Measurements from ENCODE around the gene EXT2. TPM values are rescaled to one million over a fixed set of nuclear protein-coding genes. Genes with fewer than 3 reads are reported as not detected.

Gene EXT2
- total RNA-seq, 1 experiment from 2014 or later, result 42.9 TPM

- Mint-ChIP-seq H3K27me3 (ENCODE audit: low read depth) (peaks cover 7% of the 10 kb centered on the region), H3K9me3 (no peaks in the 10 kb centered on the region), H3K4me1 (peaks cover 3 to 11% of the 10 kb centered on the region in 2 experiments; a peak in 3 of 4 replicates), H3K4me3 (no peak overlapping the region), H3K36me3 (ENCODE audit: insufficient read depth in 1 of 3, low read depth in 3 of 3) (no peaks in the 10 kb centered on the region), H3K27ac (no peak overlapping the region)
- no peak for DNase-seq
- no peaks in the 10 kb centered on the region for H4K20me1 ChIP-seq (ENCODE audit: control insufficient read depth, insufficient read depth, insufficient read length)
- H3K9ac ChIP-seq (ENCODE audit: extremely low read depth, insufficient read length, low read length), result no peak overlapping the region
- no peak overlapping the region for H4K5ac ChIP-seq (ENCODE audit: insufficient read length, low read depth, low read length)
- no peak overlapping the region for H3K23ac ChIP-seq (ENCODE audit: insufficient read length, low read depth, low read length)
- no peaks in the 10 kb centered on the region for H3K4me1 ChIP-seq (ENCODE audit: insufficient read depth, low read length)
- no peak overlapping the region for H4K91ac ChIP-seq (ENCODE audit: insufficient read length, low read depth, low read length)
- H3K27ac ChIP-seq (ENCODE audit: insufficient read length, low read depth, low read length), result no peak overlapping the region
- H2BK5ac ChIP-seq (ENCODE audit: insufficient read length, low read length), result no peak overlapping the region
- H2BK12ac ChIP-seq (ENCODE audit: insufficient read length, low read depth, low read length), result no peak overlapping the region
- no peak for TF ChIP-seq CTCF (conservative IDR thresholded peaks at IDR 0.05)
- H2AFZ ChIP-seq (ENCODE audit: low read length), result no peak overlapping the region
- no peak overlapping the region for H3T11ph ChIP-seq (ENCODE audit: low read length)
- no peak overlapping the region for H2BK120ac ChIP-seq (ENCODE audit: low read depth, low read length, poor library complexity, severe bottlenecking)
- no peak overlapping the region for H2AK5ac ChIP-seq (ENCODE audit: insufficient read length, low read length)
- H3K79me2 ChIP-seq (ENCODE audit: insufficient read depth, low read length), result no peaks in the 10 kb centered on the region
- H3K14ac ChIP-seq (ENCODE audit: insufficient read depth, low read length), result no peak overlapping the region; the same call in 1 of the 2 replicates
- no peak overlapping the region for H3K56ac ChIP-seq (ENCODE audit: insufficient read length, low read depth, low read length)
- H3K4me2 ChIP-seq (ENCODE audit: insufficient read depth, insufficient read length, low read length), result no peak overlapping the region
- no peaks in the 10 kb centered on the region for H3K79me1 ChIP-seq (ENCODE audit: insufficient read depth, low read depth, low read length, poor library complexity, severe bottlenecking)
- H4K8ac ChIP-seq (replicated peaks; ENCODE audit: insufficient read length, low read depth, low read length), result no peak overlapping the region
- WGBS (ENCODE audit: extremely low coverage, insufficient read length, low lambda C conversion rate), result no CpG with 5 or more reads among the region's 20 CpGs
- no peak overlapping the region for H3K4ac ChIP-seq (ENCODE audit: low read depth, low read length)
- H3K23me2 ChIP-seq (ENCODE audit: insufficient read length, low read depth, low read length, poor library complexity, severe bottlenecking), result no peaks in the 10 kb centered on the region
- no peaks in the 10 kb centered on the region for H3K27me3 ChIP-seq (ENCODE audit: insufficient read depth, low read length)
- H3K18ac ChIP-seq (ENCODE audit: insufficient read length, low read depth, low read length), result no peak overlapping the region
- H3K9me3 ChIP-seq (ENCODE audit: control insufficient read depth, low read depth, low read length), result no peaks in the 10 kb centered on the region
- H2BK20ac ChIP-seq (ENCODE audit: low read depth, low read length, poor library complexity, severe bottlenecking), result no peak overlapping the region
- H2BK15ac ChIP-seq (ENCODE audit: low read depth, low read length), result no peak overlapping the region; the same call in 1 of the 2 replicates
Observed at GRCh38 chr11:44263738-44264437, 168.4 kb downstream of the EXT2 start.
